Measurements from ENCODE around the gene GPR157.

GPR157 gene

GRCh38 chr1:9108056-9108665, 20.7 kb downstream of the GPR157 start:
- H3K18ac ChIP-seq (ENCODE audit: low read length) = no peak overlapping the region
- no peaks in the 10 kb centered on the region for H3K79me1 ChIP-seq (ENCODE audit: low read depth, low read length)
- H3K27me3 ChIP-seq (ENCODE audit: control insufficient read depth in 3 of 3, insufficient read depth in 3 of 3, low read depth in 1 of 3, low read length in 3 of 3) = peaks cover 0 to 27% (median 0%) of the 10 kb centered on the region in 3 experiments
- no peak overlapping the region for H2AK5ac ChIP-seq (ENCODE audit: low read depth, low read length)
- H3K4me3 ChIP-seq (ENCODE audit: low read length in 2 of 2) = no peak overlapping the region
- H3K36me3 ChIP-seq (replicated peaks in 1 of 2; ENCODE audit: control insufficient read depth in 2 of 2, insufficient read depth in 2 of 2, low read length in 2 of 2) = no peaks in the 10 kb centered on the region
- DNase-seq (ENCODE audit: low spot score) = no peak
- no peak overlapping the region for H2BK12ac ChIP-seq (ENCODE audit: low read length)
- H3K14ac ChIP-seq (ENCODE audit: low read length) = no peak overlapping the region
- H2AFZ ChIP-seq (ENCODE audit: low read length) = no peak overlapping the region
- H3K4ac ChIP-seq (ENCODE audit: low read length) = no peak overlapping the region
- no peak overlapping the region for H4K8ac ChIP-seq (ENCODE audit: low read depth, low read length)
- H3K4me2 ChIP-seq (ENCODE audit: insufficient read depth, low read length, poor library complexity, severe bottlenecking) = no peak overlapping the region
- H3K4me1 ChIP-seq (ENCODE audit: control insufficient read depth in 2 of 2, insufficient read depth in 1 of 2, low read depth in 1 of 2, low read length in 2 of 2) = peaks cover 0 to 3% of the 10 kb centered on the region in 2 donors
- H3K9me3 ChIP-seq (replicated peaks in 1 of 2; ENCODE audit: control insufficient read depth in 2 of 2, insufficient read depth in 1 of 2, low read depth in 1 of 2, low read length in 2 of 2) = no peaks in the 10 kb centered on the region
- no peak overlapping the region for H2BK15ac ChIP-seq (ENCODE audit: low read length)
- H3K23ac ChIP-seq (ENCODE audit: low read depth, low read length, poor library complexity) = no peak overlapping the region
- H2BK120ac ChIP-seq (ENCODE audit: low read depth, low read length) = no peak overlapping the region
- H3K9ac ChIP-seq (ENCODE audit: low read depth, low read length, poor library complexity) = no peak overlapping the region
- H2BK5ac ChIP-seq (ENCODE audit: low read length) = no peak overlapping the region
- no peak overlapping the region for H3K27ac ChIP-seq (replicated peaks; ENCODE audit: low read length)
- no CpG with 5 or more reads among the region's 12 CpGs for WGBS, 2 donors (ENCODE audit: extremely low coverage in 2 of 2, insufficient read length in 2 of 2, insufficient replicate concordance in 1 of 2)
- no peak overlapping the region for H4K91ac ChIP-seq (ENCODE audit: low read depth, low read length, poor library complexity)

GRCh38 chr1:9107136-9107535, 21.8 kb downstream of the GPR157 start:
- no peak overlapping the region for H2BK15ac ChIP-seq (ENCODE audit: low read length)
- H3K9ac ChIP-seq (ENCODE audit: low read depth, low read length, poor library complexity) = no peak overlapping the region
- no peak overlapping the region for H2BK12ac ChIP-seq (ENCODE audit: low read length)
- H3K4ac ChIP-seq (ENCODE audit: low read length) = no peak overlapping the region
- H3K27me3 ChIP-seq (ENCODE audit: control insufficient read depth in 3 of 3, insufficient read depth in 3 of 3, low read depth in 1 of 3, low read length in 3 of 3) = peaks cover 0 to 21% (median 0%) of the 10 kb centered on the region in 3 experiments
- H3K36me3 ChIP-seq (replicated peaks in 1 of 2; ENCODE audit: control insufficient read depth in 2 of 2, insufficient read depth in 2 of 2, low read length in 2 of 2) = no peaks in the 10 kb centered on the region
- H3K27ac ChIP-seq (replicated peaks; ENCODE audit: low read length) = no peak overlapping the region
- H3K18ac ChIP-seq (ENCODE audit: low read length) = no peak overlapping the region
- no peak overlapping the region for H2AFZ ChIP-seq (ENCODE audit: low read length)
- H3K23ac ChIP-seq (ENCODE audit: low read depth, low read length, poor library complexity) = no peak overlapping the region
- H3K4me1 ChIP-seq (ENCODE audit: control insufficient read depth in 2 of 2, insufficient read depth in 1 of 2, low read depth in 1 of 2, low read length in 2 of 2) = peaks cover 0 to 3% of the 10 kb centered on the region in 2 donors
- no peak for DNase-seq (ENCODE audit: low spot score)
- no peak overlapping the region for H3K14ac ChIP-seq (ENCODE audit: low read length)
- H3K4me3 ChIP-seq (ENCODE audit: low read length in 2 of 2) = no peak overlapping the region
- H3K9me3 ChIP-seq (replicated peaks in 1 of 2; ENCODE audit: control insufficient read depth in 2 of 2, insufficient read depth in 1 of 2, low read depth in 1 of 2, low read length in 2 of 2) = no peaks in the 10 kb centered on the region
- no peak overlapping the region for H2BK120ac ChIP-seq (ENCODE audit: low read depth, low read length)
- no peak overlapping the region for H2AK5ac ChIP-seq (ENCODE audit: low read depth, low read length)
- WGBS, 2 donors (ENCODE audit: extremely low coverage in 2 of 2, insufficient read length in 2 of 2, insufficient replicate concordance in 1 of 2) = no CpG with 5 or more reads among the region's 4 CpGs
- H3K4me2 ChIP-seq (ENCODE audit: insufficient read depth, low read length, poor library complexity, severe bottlenecking) = no peak overlapping the region
- no peak overlapping the region for H4K91ac ChIP-seq (ENCODE audit: low read depth, low read length, poor library complexity)
- no peak overlapping the region for H4K8ac ChIP-seq (ENCODE audit: low read depth, low read length)
- no peak overlapping the region for H2BK5ac ChIP-seq (ENCODE audit: low read length)
- H3K79me1 ChIP-seq (ENCODE audit: low read depth, low read length) = no peaks in the 10 kb centered on the region

GRCh38 chr1:9106286-9106685, 22.6 kb downstream of the GPR157 start:
- peak overlapping the region; percentile 70 for H3K18ac ChIP-seq (ENCODE audit: low read length)
- H3K9ac ChIP-seq (ENCODE audit: low read depth, low read length, poor library complexity) = no peak overlapping the region
- no peak overlapping the region for H3K27ac ChIP-seq (replicated peaks; ENCODE audit: low read length)
- no peaks in the 10 kb centered on the region for H3K36me3 ChIP-seq (replicated peaks in 1 of 2; ENCODE audit: control insufficient read depth in 2 of 2, insufficient read depth in 2 of 2, low read length in 2 of 2)
- no peak overlapping the region for H3K4me3 ChIP-seq (ENCODE audit: low read length in 2 of 2)
- H2BK15ac ChIP-seq (ENCODE audit: low read length) = no peak overlapping the region
- H3K4ac ChIP-seq (ENCODE audit: low read length) = no peak overlapping the region
- peak overlapping the region; percentile 38 for H3K14ac ChIP-seq (ENCODE audit: low read length)
- peak overlapping the region; percentile 85 for H3K23ac ChIP-seq (ENCODE audit: low read depth, low read length, poor library complexity)
- peaks cover 0 to 3% of the 10 kb centered on the region in 2 donors for H3K4me1 ChIP-seq (ENCODE audit: control insufficient read depth in 2 of 2, insufficient read depth in 1 of 2, low read depth in 1 of 2, low read length in 2 of 2)
- H3K4me2 ChIP-seq (ENCODE audit: insufficient read depth, low read length, poor library complexity, severe bottlenecking) = no peak overlapping the region
- H2BK120ac ChIP-seq (ENCODE audit: low read depth, low read length) = no peak overlapping the region
- H4K91ac ChIP-seq (ENCODE audit: low read depth, low read length, poor library complexity) = peak overlapping the region; percentile 9
- H2AK5ac ChIP-seq (ENCODE audit: low read depth, low read length) = peak overlapping the region; percentile 40
- DNase-seq (ENCODE audit: low spot score) = no peak
- H2BK5ac ChIP-seq (ENCODE audit: low read length) = peak overlapping the region; percentile 71
- peaks cover 0 to 18% (median 0%) of the 10 kb centered on the region in 3 experiments for H3K27me3 ChIP-seq (ENCODE audit: control insufficient read depth in 3 of 3, insufficient read depth in 3 of 3, low read depth in 1 of 3, low read length in 3 of 3)
- H3K9me3 ChIP-seq (replicated peaks in 1 of 2; ENCODE audit: control insufficient read depth in 2 of 2, insufficient read depth in 1 of 2, low read depth in 1 of 2, low read length in 2 of 2) = no peaks in the 10 kb centered on the region
- H2AFZ ChIP-seq (ENCODE audit: low read length) = no peak overlapping the region
- peak overlapping the region; percentile 22 for H2BK12ac ChIP-seq (ENCODE audit: low read length)
- no peaks in the 10 kb centered on the region for H3K79me1 ChIP-seq (ENCODE audit: low read depth, low read length)
- H4K8ac ChIP-seq (ENCODE audit: low read depth, low read length) = peak overlapping the region; percentile 43
- no CpG with 5 or more reads among the region's 14 CpGs for WGBS, 2 donors (ENCODE audit: extremely low coverage in 2 of 2, insufficient read length in 2 of 2, insufficient replicate concordance in 1 of 2)

GRCh38 chr1:9105336-9105867, 23.5 kb downstream of the GPR157 start:
- H3K23ac ChIP-seq (ENCODE audit: low read depth, low read length, poor library complexity) = peak overlapping the region; percentile 91
- H3K9ac ChIP-seq (ENCODE audit: low read depth, low read length, poor library complexity) = peak overlapping the region; percentile 70
- H3K14ac ChIP-seq (ENCODE audit: low read length) = peak overlapping the region; percentile 38
- H2AFZ ChIP-seq (ENCODE audit: low read length) = no peak overlapping the region
- H2AK5ac ChIP-seq (ENCODE audit: low read depth, low read length) = peak overlapping the region; percentile 81
- no peak overlapping the region for H3K4me2 ChIP-seq (ENCODE audit: insufficient read depth, low read length, poor library complexity, severe bottlenecking)
- no peak overlapping the region for H3K27ac ChIP-seq (replicated peaks; ENCODE audit: low read length)
- H3K9me3 ChIP-seq (replicated peaks in 1 of 2; ENCODE audit: control insufficient read depth in 2 of 2, insufficient read depth in 1 of 2, low read depth in 1 of 2, low read length in 2 of 2) = no peaks in the 10 kb centered on the region
- no peak for DNase-seq (ENCODE audit: low spot score)
- peak overlapping the region; percentile 71 for H2BK5ac ChIP-seq (ENCODE audit: low read length)
- peak overlapping the region; percentile 4 for H2BK12ac ChIP-seq (ENCODE audit: low read length)
- H3K4ac ChIP-seq (ENCODE audit: low read length) = no peak overlapping the region
- H3K18ac ChIP-seq (ENCODE audit: low read length) = peak overlapping the region; percentile 52
- peak overlapping the region; percentile 81 for H2BK15ac ChIP-seq (ENCODE audit: low read length)
- H4K91ac ChIP-seq (ENCODE audit: low read depth, low read length, poor library complexity) = no peak overlapping the region
- no peaks in the 10 kb centered on the region for H3K36me3 ChIP-seq (replicated peaks in 1 of 2; ENCODE audit: control insufficient read depth in 2 of 2, insufficient read depth in 2 of 2, low read length in 2 of 2)
- no peak overlapping the region for H4K8ac ChIP-seq (ENCODE audit: low read depth, low read length)
- H3K4me1 ChIP-seq (ENCODE audit: control insufficient read depth in 2 of 2, insufficient read depth in 1 of 2, low read depth in 1 of 2, low read length in 2 of 2) = no peaks in the 10 kb centered on the region
- no CpG with 5 or more reads among the region's 22 CpGs for WGBS, 2 donors (ENCODE audit: extremely low coverage in 2 of 2, insufficient read length in 2 of 2, insufficient replicate concordance in 1 of 2)
- H3K27me3 ChIP-seq (ENCODE audit: control insufficient read depth in 3 of 3, insufficient read depth in 3 of 3, low read depth in 1 of 3, low read length in 3 of 3) = peaks cover 0 to 18% (median 0%) of the 10 kb centered on the region in 3 experiments
- H3K4me3 ChIP-seq (ENCODE audit: low read length in 2 of 2) = peak overlapping the region in 1 of 2 donors; percentile 10
- no peaks in the 10 kb centered on the region for H3K79me1 ChIP-seq (ENCODE audit: low read depth, low read length)
- H2BK120ac ChIP-seq (ENCODE audit: low read depth, low read length) = no peak overlapping the region
